NT2/D1 (cell line): ENCODE data around the gene GPRC6A.

Experiments used
- DNase-seq: peaks from one replicate; pipeline ENCODE4 v3.0.0-alpha.2; 2011; ENCODE audit warnings: low read depth, low spot score
- H3K27me3 ChIP-seq: 2 replicates; pipeline ENCODE4 v1.6.0; 2011; ENCODE audit warnings: mild to moderate bottlenecking; ENCODE audit not compliant: insufficient read length, insufficient read depth
- H3K36me3 ChIP-seq: 2 replicates; pipeline ENCODE4 v1.6.1; 2011; ENCODE audit warnings: mild to moderate bottlenecking, low read length, mixed read lengths; ENCODE audit not compliant: insufficient read depth, insufficient read length
- H3K4me1 ChIP-seq: 2 replicates; pipeline ENCODE4 v1.5.1; 2011; ENCODE audit not compliant: insufficient read depth, insufficient read length
- H3K4me3 ChIP-seq: 2 replicates; pipeline ENCODE4 v1.5.1; 2011; ENCODE audit warnings: low read depth; ENCODE audit not compliant: insufficient read length
- H3K9ac ChIP-seq: 2 replicates; pipeline ENCODE4 v1.6.0; 2011; ENCODE audit warnings: low read depth; ENCODE audit not compliant: insufficient read length
- H3K9me3 ChIP-seq: 2 replicates; pipeline ENCODE4 v1.5.1; 2011; ENCODE audit warnings: mild to moderate bottlenecking, low read length; ENCODE audit not compliant: insufficient read depth
- SUZ12 ChIP-seq: IDR thresholded peaks from 2 replicates; pipeline ENCODE4 v1.6.1; 2011; ENCODE audit not compliant: insufficient read length, insufficient read depth; ENCODE audit errors: extremely low read depth
- YY1 ChIP-seq: IDR thresholded peaks from 2 replicates; pipeline ENCODE4 v1.6.1; 2011; ENCODE audit not compliant: insufficient read length, insufficient read depth
- ZNF274 ChIP-seq: IDR thresholded peaks from 2 replicates; pipeline ENCODE4 v1.6.1; 2011; ENCODE audit warnings: mild to moderate bottlenecking, low read depth, low read length

The GPRC6A gene

DNA sequence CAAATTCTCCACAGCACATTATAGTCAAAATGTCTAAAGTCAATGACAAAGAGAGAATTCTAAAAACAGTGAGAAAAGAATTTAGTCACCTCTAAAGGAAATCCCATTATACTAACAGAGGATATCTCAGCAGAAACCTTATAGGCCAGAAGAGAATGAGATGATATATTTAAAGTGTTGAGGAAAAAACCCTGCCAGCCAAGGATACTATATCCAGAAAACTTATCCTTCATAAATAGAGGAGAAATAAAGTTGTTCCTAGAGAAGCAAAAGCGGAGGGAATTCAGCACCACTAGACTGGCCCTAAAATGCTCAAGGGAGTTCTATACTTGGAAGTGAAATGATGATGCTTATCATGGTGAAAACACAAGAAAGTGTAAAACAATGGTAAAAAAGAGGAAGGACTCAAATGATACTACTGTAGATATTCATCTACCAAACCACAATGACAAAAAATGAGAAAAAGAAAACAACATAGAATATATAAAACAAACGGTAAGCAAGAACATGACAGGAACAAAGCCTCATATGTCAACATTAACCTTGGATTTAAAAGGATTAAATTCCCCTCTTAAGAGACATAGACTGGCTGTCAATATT, 16.7 kb downstream of the GPRC6A start:
- DNase-seq, result no peak
- TF ChIP-seq YY1, result no peak
- no peak for TF ChIP-seq ZNF274
- TF ChIP-seq SUZ12, result no peak
- Histone ChIP-seq H3K36me3 (no peaks in the 10 kb centered on the region), H3K4me3 (no peak overlapping the region), H3K9me3 (0 out of 2 replicates have a peak, but pooled peaks cover 8% of the 10 kb centered on the region), H3K27me3 (no peaks in the 10 kb centered on the region), H3K9ac (no peak overlapping the region), H3K4me1 (no peaks in the 10 kb centered on the region)

DNA sequence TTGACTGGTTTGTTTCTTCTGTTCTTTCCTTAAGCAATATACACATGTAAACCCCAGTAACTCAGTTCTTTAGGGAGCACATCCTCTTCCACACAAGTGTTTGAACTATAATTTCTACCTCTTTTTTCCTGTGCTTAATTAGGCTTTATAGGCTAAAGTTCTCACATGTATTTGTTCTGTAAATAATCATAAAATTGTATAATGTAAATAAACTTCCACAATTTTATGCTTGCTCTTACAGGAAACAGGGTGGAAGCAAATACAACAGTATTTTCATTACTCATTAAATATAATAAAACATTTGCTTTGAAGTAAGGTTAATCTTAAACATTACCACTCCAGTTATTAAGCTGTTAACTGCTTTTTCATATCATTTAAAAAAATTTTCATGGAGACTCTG, 26.9 kb downstream of the GPRC6A start:
- TF ChIP-seq ZNF274, result no peak
- TF ChIP-seq SUZ12, result no peak
- TF ChIP-seq YY1, result no peak

DNA sequence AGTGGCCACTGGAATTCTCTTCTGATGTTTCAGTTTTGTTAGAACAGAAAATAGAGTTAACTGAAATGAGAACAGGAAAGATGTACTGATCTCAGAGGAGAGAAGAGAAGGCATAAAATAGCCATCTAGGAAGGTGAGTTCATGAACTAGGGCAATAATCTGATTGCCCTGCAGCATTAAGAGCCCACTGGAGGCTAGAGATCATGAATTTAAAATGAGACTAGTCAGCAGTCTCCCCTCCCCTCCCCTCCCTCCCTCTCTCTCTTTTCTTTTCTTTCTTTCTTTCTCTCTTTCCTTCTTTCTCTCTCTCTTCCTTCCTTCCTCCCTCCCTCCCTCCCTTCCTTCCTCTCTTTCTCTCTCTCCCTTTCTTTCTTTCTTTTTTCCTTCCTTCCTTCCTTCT, 28.9 kb downstream of the GPRC6A start:
- H3K4me3 ChIP-seq, result no peak overlapping the region
- H3K36me3 ChIP-seq, result no peaks in the 10 kb centered on the region
- no peak for DNase-seq
- no peak overlapping the region for H3K9ac ChIP-seq
- TF ChIP-seq SUZ12, result no peak
- TF ChIP-seq ZNF274, result no peak
- TF ChIP-seq YY1, result no peak
- H3K27me3 ChIP-seq, result no peaks in the 10 kb centered on the region
- no peaks in the 10 kb centered on the region for H3K9me3 ChIP-seq
- H3K4me1 ChIP-seq, result no peaks in the 10 kb centered on the region

More for the DNA sequence above, 26.9 kb downstream of the GPRC6A start:
- Histone ChIP-seq H3K4me3 (no peak overlapping the region), H3K36me3 (no peaks in the 10 kb centered on the region), H3K4me1 (no peaks in the 10 kb centered on the region), H3K9ac (no peak overlapping the region), H3K9me3 (no peaks in the 10 kb centered on the region), H3K27me3 (no peaks in the 10 kb centered on the region)
- DNase-seq, result no peak

DNA sequence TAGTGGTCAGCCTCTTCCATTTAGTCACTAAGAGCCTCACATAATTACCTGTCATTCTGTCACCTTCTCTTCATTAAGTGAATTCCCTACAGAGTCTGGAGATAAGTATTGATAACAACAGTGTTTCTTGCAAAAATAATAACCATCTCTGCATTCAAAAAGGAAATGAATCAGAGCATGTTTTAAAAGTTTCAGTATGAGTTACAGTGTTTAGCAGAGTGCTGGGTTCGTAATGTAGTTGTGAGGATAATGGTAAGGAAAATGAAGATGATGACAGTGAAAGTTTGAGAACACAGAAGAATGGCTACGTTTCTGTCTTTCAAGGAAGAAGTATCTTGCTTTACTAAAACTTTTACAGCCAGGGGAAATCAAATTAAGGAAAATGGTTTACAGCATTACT, 31.3 kb downstream of the GPRC6A start:
- no peaks in the 10 kb centered on the region for H3K36me3 ChIP-seq
- H3K9me3 ChIP-seq, result no peaks in the 10 kb centered on the region
- no peaks in the 10 kb centered on the region for H3K27me3 ChIP-seq
- TF ChIP-seq ZNF274 (no peak), YY1 (no peak), SUZ12 (no peak)
- no peak for DNase-seq
- no peak overlapping the region for H3K9ac ChIP-seq
- H3K4me1 ChIP-seq, result no peaks in the 10 kb centered on the region
- no peak overlapping the region for H3K4me3 ChIP-seq

DNA sequence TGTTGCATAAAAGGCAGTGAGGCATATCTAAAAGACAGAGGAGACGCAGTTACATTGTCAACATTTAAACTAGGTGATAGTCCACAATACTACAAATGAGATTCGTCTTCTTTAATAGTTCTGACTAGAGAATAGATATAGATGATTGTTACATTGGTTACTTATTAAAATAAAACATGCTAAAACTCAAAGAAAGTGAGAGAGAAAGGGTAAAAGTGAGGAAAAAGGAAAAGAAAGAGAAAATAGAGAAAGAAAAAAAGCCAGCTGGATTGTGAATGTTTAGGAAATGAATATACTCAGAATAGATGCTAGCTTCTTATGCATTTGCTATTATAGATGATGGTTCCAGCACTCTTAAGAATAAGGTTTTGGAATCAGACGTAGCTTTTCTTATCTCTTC, 35.7 kb downstream of the GPRC6A start:
- Histone ChIP-seq H3K4me3 (no peak overlapping the region), H3K9ac (no peak overlapping the region), H3K27me3 (no peaks in the 10 kb centered on the region), H3K36me3 (no peaks in the 10 kb centered on the region), H3K9me3 (no peaks in the 10 kb centered on the region), H3K4me1 (no peaks in the 10 kb centered on the region)
- no peak for TF ChIP-seq YY1
- TF ChIP-seq SUZ12, result no peak
- no peak for TF ChIP-seq ZNF274
- no peak for DNase-seq

DNA sequence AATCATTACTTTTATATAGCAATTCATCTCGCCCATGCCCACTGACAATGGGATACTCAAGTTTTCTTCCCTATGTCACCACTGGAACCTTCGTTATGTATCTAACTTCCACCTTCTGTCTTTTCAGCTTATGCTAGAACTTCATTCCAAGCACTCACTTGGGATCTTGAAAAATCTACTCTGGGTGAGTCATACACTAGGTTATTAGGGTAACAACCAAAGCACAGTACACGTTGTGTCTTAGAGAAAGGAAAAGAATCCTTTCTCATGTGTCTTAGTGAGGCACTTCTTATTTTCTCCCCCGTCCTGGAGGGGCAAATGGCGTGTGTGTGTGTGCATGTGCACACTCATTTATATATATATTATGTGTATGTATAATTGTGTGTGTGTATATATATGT, 45.0 kb downstream of the GPRC6A start:
- no peaks in the 10 kb centered on the region for H3K27me3 ChIP-seq
- no peaks in the 10 kb centered on the region for H3K4me1 ChIP-seq
- H3K9ac ChIP-seq, result no peak overlapping the region
- H3K9me3 ChIP-seq, result no peaks in the 10 kb centered on the region
- DNase-seq, result no peak
- H3K36me3 ChIP-seq, result no peaks in the 10 kb centered on the region
- TF ChIP-seq SUZ12 (no peak), YY1 (no peak), ZNF274 (no peak)
- no peak overlapping the region for H3K4me3 ChIP-seq

DNA sequence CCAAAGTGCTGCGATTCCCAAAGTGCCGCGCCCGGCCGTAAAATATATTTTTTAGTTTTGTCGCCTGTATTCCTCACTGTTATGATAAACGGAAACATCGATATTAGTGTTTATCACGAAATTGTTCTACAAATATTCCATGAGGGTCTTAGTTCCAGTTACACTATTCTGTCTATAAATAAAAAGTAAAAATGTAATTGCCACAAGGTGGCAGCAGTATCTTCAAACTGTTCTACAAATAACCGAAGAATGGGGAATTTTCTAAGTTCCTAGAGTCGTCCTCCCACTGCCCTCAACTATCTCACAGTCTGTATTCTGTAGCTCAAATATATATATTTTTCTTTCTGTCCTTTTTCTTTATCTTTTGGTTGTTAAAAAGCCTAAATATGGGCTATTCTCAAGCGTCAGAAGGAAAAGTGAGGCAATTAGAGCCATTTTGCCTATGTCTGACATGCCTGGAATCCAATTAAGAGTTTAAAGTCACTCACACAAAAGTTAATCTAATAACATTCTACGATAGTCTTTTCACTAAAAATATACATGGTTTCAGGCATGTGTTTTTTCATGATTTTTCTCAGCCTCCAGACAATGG, 49.2 kb downstream of the GPRC6A start:
- H3K9ac ChIP-seq, result no peak overlapping the region
- no peaks in the 10 kb centered on the region for H3K36me3 ChIP-seq
- no peak overlapping the region for H3K4me3 ChIP-seq
- H3K27me3 ChIP-seq, result no peaks in the 10 kb centered on the region
- H3K4me1 ChIP-seq, result no peaks in the 10 kb centered on the region
- DNase-seq, result no peak
- H3K9me3 ChIP-seq, result no peaks in the 10 kb centered on the region
- TF ChIP-seq SUZ12 (no peak), ZNF274 (no peak), YY1 (no peak)
